PC-9 (cell line): ENCODE measurements around the gene HSBP1. TPM values are rescaled to one million over a fixed set of nuclear protein-coding genes. Genes with fewer than 3 reads are reported as not detected.

ENCODE experiments used
- BruUV-seq: library from RNA; stranded (reverse); fragments of 400-500 nt; replicated peaks from 2 replicates; lab custom pipeline; 2021; lab: Mats Ljungman, UMichigan
- CTCF ChIA-PET: fragments of 300-600 bp; sonication (Branson Sonifier 250); formaldehyde crosslinking; loops from one replicate; lab custom pipeline; 2022; ENCODE audit warnings: antibody characterized with exemption; lab: Charles Lee
- POLR2A ChIA-PET: fragments of 300-600 bp; sonication (Branson Sonifier 250); formaldehyde crosslinking; loops from one replicate; lab custom pipeline; 2022; ENCODE audit warnings: antibody characterized with exemption; ENCODE audit not compliant: unreplicated experiment; lab: Charles Lee
- DNase-seq, 2 experiments: peaks; one replicate each; pipeline versions ENCODE4 v3.0.0 to v3.0.0-alpha.2; 2015 to 2022; ENCODE audit warnings: mixed read lengths in 1 of 2
- H2AFZ ChIP-seq: fragments of 200-600 bp; sonication (generic); 2 replicates; pipeline ENCODE4 v1.8.1; 2017; ENCODE audit warnings: antibody characterized with exemption
- H3F3A ChIP-seq: fragments of 200-600 bp; sonication (generic); 2 replicates; pipeline ENCODE4 v1.8.1; 2017; ENCODE audit warnings: antibody characterized with exemption, mild to moderate bottlenecking, low read depth; ENCODE audit not compliant: insufficient read depth
- H3K27ac ChIP-seq: fragments of 200-600 bp; sonication (generic); 2 replicates; pipeline ENCODE4 v1.6.1; 2016; ENCODE audit warnings: mixed run types
- H3K27me3 ChIP-seq: fragments of 200-600 bp; sonication (generic); 2 replicates; pipeline ENCODE4 v1.6.1; 2016; ENCODE audit warnings: low read depth, mixed run types; ENCODE audit not compliant: insufficient read depth
- H3K36me3 ChIP-seq: fragments of 200-600 bp; sonication (generic); 2 replicates; pipeline ENCODE4 v1.6.1; 2016; ENCODE audit warnings: low read depth, mixed run types
- H3K4me1 ChIP-seq: fragments of 200-600 bp; sonication (generic); replicated peaks from 2 replicates; pipeline ENCODE4 v1.6.1; 2016; ENCODE audit warnings: mixed run types; ENCODE audit not compliant: insufficient read depth
- H3K4me2 ChIP-seq: fragments of 200-600 bp; sonication (generic); 2 replicates; pipeline ENCODE4 v1.6.1; 2017; ENCODE audit warnings: mixed run types
- H3K4me3 ChIP-seq: fragments of 200-600 bp; sonication (generic); 2 replicates; pipeline ENCODE4 v1.6.1; 2016; ENCODE audit warnings: mixed run types
- H3K79me2 ChIP-seq: fragments of 200-600 bp; sonication (generic); 2 replicates; pipeline ENCODE4 v1.6.1; 2017; ENCODE audit warnings: low read depth, mixed run types
- H3K9me2 ChIP-seq: fragments of 200-600 bp; sonication (generic); 2 replicates; pipeline ENCODE4 v1.8.1; 2017; ENCODE audit warnings: mild to moderate bottlenecking; ENCODE audit not compliant: insufficient read depth
- H3K9me3 ChIP-seq: fragments of 200-600 bp; sonication (generic); 2 replicates; pipeline ENCODE4 v1.8.1; 2016; ENCODE audit warnings: low read depth; ENCODE audit not compliant: insufficient read depth
- H4K20me1 ChIP-seq: fragments of 200-600 bp; sonication (generic); 2 replicates; pipeline ENCODE4 v1.8.1; 2017; ENCODE audit not compliant: insufficient read depth
- EZH2 ChIP-seq: fragments of 200-600 bp; sonication (generic); IDR thresholded peaks from 2 replicates; pipeline ENCODE4 v1.8.0; 2017; ENCODE audit warnings: antibody characterized with exemption, low read depth
- intact Hi-C: fragments of 100-400 bp; cut with micrococcal nuclease; formaldehyde crosslinking; loops from one replicate; pipeline ENCODE4 v1.10.0; 2022; ENCODE audit not compliant: unreplicated experiment
- total RNA-seq: library from RNA; stranded (reverse); gene quantifications from 2 replicates; pipeline ENCODE4 v1.2.3, GENCODE V29; 2021
- TF ChIP-seq, protein P1 (sequence below): fragments of 200-600 bp; sonication (generic); conservative IDR thresholded peaks from 2 replicates; pipeline ENCODE4 v1.6.1; 2017; ENCODE audit warnings: mixed run types, antibody characterized with exemption, mild to moderate bottlenecking, moderate library complexity

HSBP1 gene
- total RNA-seq, 1 experiment from 2014 or later = 130 TPM

- no peaks in the 10 kb centered on the region for H3F3A ChIP-seq
- no peaks in the 10 kb centered on the region for H3K4me1 ChIP-seq
- no peak for DNase-seq
- H3K27me3 ChIP-seq = peaks cover 57% of the 10 kb centered on the region
- no peaks in the 10 kb centered on the region for H3K9me2 ChIP-seq
- ChIA-PET POLR2A (no interaction called here), CTCF (no interaction called here)
- H3K79me2 ChIP-seq = no peaks in the 10 kb centered on the region
- no peak overlapping the region for H3K4me3 ChIP-seq
- no peak overlapping the region for H2AFZ ChIP-seq
- no TSS peak for BruUV-seq
- H4K20me1 ChIP-seq = no peaks in the 10 kb centered on the region
- intact Hi-C loops = no loop called here
- H3K27ac ChIP-seq = no peak overlapping the region
- H3K36me3 ChIP-seq = no peaks in the 10 kb centered on the region
- TF ChIP-seq, protein P1, sequence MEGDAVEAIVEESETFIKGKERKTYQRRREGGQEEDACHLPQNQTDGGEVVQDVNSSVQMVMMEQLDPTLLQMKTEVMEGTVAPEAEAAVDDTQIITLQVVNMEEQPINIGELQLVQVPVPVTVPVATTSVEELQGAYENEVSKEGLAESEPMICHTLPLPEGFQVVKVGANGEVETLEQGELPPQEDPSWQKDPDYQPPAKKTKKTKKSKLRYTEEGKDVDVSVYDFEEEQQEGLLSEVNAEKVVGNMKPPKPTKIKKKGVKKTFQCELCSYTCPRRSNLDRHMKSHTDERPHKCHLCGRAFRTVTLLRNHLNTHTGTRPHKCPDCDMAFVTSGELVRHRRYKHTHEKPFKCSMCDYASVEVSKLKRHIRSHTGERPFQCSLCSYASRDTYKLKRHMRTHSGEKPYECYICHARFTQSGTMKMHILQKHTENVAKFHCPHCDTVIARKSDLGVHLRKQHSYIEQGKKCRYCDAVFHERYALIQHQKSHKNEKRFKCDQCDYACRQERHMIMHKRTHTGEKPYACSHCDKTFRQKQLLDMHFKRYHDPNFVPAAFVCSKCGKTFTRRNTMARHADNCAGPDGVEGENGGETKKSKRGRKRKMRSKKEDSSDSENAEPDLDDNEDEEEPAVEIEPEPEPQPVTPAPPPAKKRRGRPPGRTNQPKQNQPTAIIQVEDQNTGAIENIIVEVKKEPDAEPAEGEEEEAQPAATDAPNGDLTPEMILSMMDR = no peak
- TF ChIP-seq EZH2 = no peak
- H3K4me2 ChIP-seq = no peak overlapping the region
- H3K9me3 ChIP-seq = no peaks in the 10 kb centered on the region
These were observed 12.8 kb upstream of the HSBP1 start for GRCh38 chr16:83794860-83795554.

DNA sequence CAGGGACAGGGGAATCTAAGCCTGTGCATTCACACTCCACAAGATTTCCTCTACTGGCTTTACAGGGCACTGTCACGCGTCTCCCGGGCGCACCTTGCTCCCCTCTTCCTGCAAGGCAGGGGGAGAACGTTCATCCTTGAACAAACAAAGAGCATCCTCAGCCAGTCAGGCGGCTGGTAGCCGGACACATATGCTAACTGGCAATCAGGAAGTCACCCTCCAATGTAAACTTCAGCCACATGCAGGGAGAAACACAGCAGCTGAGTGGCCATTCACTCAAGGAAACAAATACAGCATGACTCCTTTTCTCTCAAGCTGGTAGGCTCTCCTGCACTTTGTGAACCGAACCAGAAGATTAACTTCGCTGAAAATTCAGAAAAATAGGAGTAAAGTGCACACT, 10.8 kb upstream of the HSBP1 start:
- no peak overlapping the region for H3K4me3 ChIP-seq
- no peaks in the 10 kb centered on the region for H4K20me1 ChIP-seq
- no peaks in the 10 kb centered on the region for H3K9me2 ChIP-seq
- H3K27me3 ChIP-seq = peaks cover 46% of the 10 kb centered on the region
- H3K36me3 ChIP-seq = no peaks in the 10 kb centered on the region
- H3K4me2 ChIP-seq = no peak overlapping the region
- ChIA-PET POLR2A (no interaction called here), CTCF (no interaction called here)
- BruUV-seq = no TSS peak
- H3K9me3 ChIP-seq = no peaks in the 10 kb centered on the region
- no peak overlapping the region for H2AFZ ChIP-seq
- TF ChIP-seq, protein P1 = no peak
- no peak for TF ChIP-seq EZH2
- no peak overlapping the region for H3K27ac ChIP-seq
- no peak for DNase-seq
- H3K79me2 ChIP-seq = no peaks in the 10 kb centered on the region
- no peaks in the 10 kb centered on the region for H3F3A ChIP-seq
- peaks cover 6% of the 10 kb centered on the region for H3K4me1 ChIP-seq
- intact Hi-C loops = no loop called here

- DNase-seq = peak in 1 of 2 experiments; percentile 45
- POLR2A ChIA-PET = no interaction called here
- H3K27ac ChIP-seq = no peak overlapping the region
- TF ChIP-seq, protein P1 = no peak
- TF ChIP-seq EZH2 = no peak
- intact Hi-C loops = no loop called here
- no peak overlapping the region for H3K4me2 ChIP-seq
- H3K27me3 ChIP-seq = peaks cover 33% of the 10 kb centered on the region
- no peaks in the 10 kb centered on the region for H4K20me1 ChIP-seq
- H3K79me2 ChIP-seq = no peaks in the 10 kb centered on the region
- no peaks in the 10 kb centered on the region for H3K9me2 ChIP-seq
- peaks cover 30% of the 10 kb centered on the region for H3K4me1 ChIP-seq
- no peak overlapping the region for H2AFZ ChIP-seq
- CTCF ChIA-PET = no interaction called here
- H3F3A ChIP-seq = no peaks in the 10 kb centered on the region
- H3K9me3 ChIP-seq = no peaks in the 10 kb centered on the region
- no peaks in the 10 kb centered on the region for H3K36me3 ChIP-seq
- no peak overlapping the region for H3K4me3 ChIP-seq
- BruUV-seq = no TSS peak
These were observed 8.4 kb upstream of the HSBP1 start for GRCh38 chr16:83799336-83799735.
